Mucosa of descending colon (tissue), 3 donors: ENCODE measurements around the gene GPC6. TPM values are rescaled to one million over a fixed set of nuclear protein-coding genes. Genes with fewer than 3 reads are reported as not detected.
A peak's percentile ranks its signal among the peaks of the same experiment; 100 is the strongest.

Source experiments
- ATAC-seq: fragments of 200-7000 bp; cut with Tn5 transposase; one replicate; pipeline ENCODE4 v1.9.1; 2020; ENCODE audit warnings: mild to moderate bottlenecking, moderate library complexity
- DNase-seq, 3 donors: peaks; one replicate each; pipeline ENCODE4 v3.0.0-alpha.2; 2020
- H3K36me3 ChIP-seq: fragments of 200-600 bp; one replicate; pipeline ENCODE4 v1.8.0; 2021; ENCODE audit warnings: low read depth, mild to moderate bottlenecking
- H3K4me1 ChIP-seq: fragments of 200-600 bp; one replicate; pipeline ENCODE4 v1.8.0; 2021; ENCODE audit warnings: low read depth, mild to moderate bottlenecking
- H3K4me3 ChIP-seq: fragments of 200-600 bp; one replicate; pipeline ENCODE4 v1.8.0; 2021; ENCODE audit warnings: mild to moderate bottlenecking
- H3K9me3 ChIP-seq: fragments of 200-600 bp; one replicate; pipeline ENCODE4 v1.8.0; 2021; ENCODE audit warnings: mild to moderate bottlenecking
- CTCF ChIP-seq: fragments of 200-600 bp; IDR thresholded peaks from one replicate; pipeline ENCODE4 v1.8.0; 2022; ENCODE audit warnings: antibody characterized with exemption, mild to moderate bottlenecking
- intact Hi-C, 2 donors: fragments of 100-400 bp; cut with DNase I in 1 of 2; cut with micrococcal nuclease in 1 of 2; formaldehyde crosslinking; loops; one replicate each; pipeline versions ENCODE4 v1.11.0 to v1.11.1; 2022; cut with DNase I, micrococcal nuclease
- total RNA-seq, 3 donors: library from RNA; stranded (reverse); fragmentation: NEBNext Ultra II Directional in 2 of 3; extraction: Animal tissue kit (Norgen Biotek cat#: 25700) in 2 of 3; gene quantifications; one replicate each; pipeline versions ENCODE4 v1.2.1 to v1.2.4, GENCODE V29; 2021 to 2023
- donor health status: DM: no; HTN: no; CAD: no; lungs with moderate emphysema.
- donor health status: DM: no; HTN: no; CAD: no.
- donor health status: DM: no; HTN: yes; CAD: no.

GPC6 gene
- total RNA-seq, 3 donors from 2014 or later, result 2.7 to 11.3 (median 7.5) TPM

DNA sequence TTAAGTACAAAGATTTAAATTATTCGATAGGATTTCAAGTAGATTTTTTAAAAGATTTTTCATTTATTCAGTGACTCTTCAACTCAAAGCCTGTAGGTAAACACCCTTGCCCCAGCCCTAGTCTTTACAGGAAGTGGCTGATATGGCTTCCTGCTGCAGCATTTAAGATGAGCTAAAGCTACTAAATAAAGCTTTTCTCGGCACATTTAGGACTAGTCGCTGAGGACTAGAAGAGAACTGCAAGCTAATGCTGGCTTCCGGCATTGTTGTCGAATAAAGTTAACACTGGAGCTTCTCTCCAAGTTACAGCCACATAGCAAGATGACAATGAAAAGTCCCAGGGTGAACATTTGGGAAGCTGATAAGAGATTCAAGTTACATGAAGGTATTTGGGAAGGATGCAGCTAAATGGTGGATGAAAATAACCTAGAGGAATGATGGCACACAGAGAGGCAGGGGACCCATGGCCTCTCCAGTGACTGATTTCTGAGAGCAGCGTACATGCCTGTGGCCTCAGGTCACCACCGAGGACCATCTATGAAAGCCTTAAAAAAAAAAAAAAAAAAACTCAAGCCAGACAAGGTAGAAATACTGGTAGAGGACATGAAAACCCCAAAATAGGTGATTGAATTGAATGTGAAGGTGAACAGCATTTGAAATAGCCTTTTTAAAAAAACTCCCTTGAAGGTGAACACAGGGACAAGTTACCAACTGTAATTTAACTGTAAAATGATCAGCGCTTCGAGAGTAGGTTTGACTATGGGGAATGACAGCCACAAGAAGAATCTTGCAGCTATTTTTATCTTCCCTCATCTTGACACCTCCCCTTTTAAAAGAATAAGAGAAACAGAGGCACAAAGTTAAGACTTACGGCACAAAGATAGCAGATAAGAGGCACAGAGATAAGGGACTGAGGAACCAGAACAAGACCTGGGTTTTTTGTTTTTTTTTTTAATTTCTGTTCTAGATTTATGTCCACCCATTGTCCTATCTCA lies 1097.5 kb downstream of the GPC6 start:
- no peak for DNase-seq
- TF ChIP-seq CTCF, result no peak
- ATAC-seq, result peak; percentile 85
- no peaks in the 10 kb centered on the region for H3K9me3 ChIP-seq
- no peaks in the 10 kb centered on the region for H3K4me1 ChIP-seq
- intact Hi-C loops, result no loop called here
- H3K4me3 ChIP-seq, result no peak overlapping the region
- no peaks in the 10 kb centered on the region for H3K36me3 ChIP-seq

GRCh38 chr13:94324767-94325540 lies 1098.3 kb downstream of the GPC6 start:
- Histone ChIP-seq H3K9me3 (no peaks in the 10 kb centered on the region), H3K36me3 (no peaks in the 10 kb centered on the region), H3K4me3 (no peak overlapping the region), H3K4me1 (no peaks in the 10 kb centered on the region)
- no peak for TF ChIP-seq CTCF
- intact Hi-C loops, result no loop called here
- ATAC-seq (no peak), DNase-seq (no peak)

GRCh38 chr13:94325650-94326049 lies 1099.0 kb downstream of the GPC6 start:
- Histone ChIP-seq H3K9me3 (no peaks in the 10 kb centered on the region), H3K36me3 (no peaks in the 10 kb centered on the region), H3K4me1 (no peaks in the 10 kb centered on the region), H3K4me3 (no peak overlapping the region)
- ATAC-seq (no peak), DNase-seq (no peak)
- no peak for TF ChIP-seq CTCF
- intact Hi-C loops, result no loop called here

- ATAC-seq, result no peak
- DNase-seq, result no peak
- intact Hi-C loops, result no loop called here
- Histone ChIP-seq H3K4me1 (no peaks in the 10 kb centered on the region), H3K4me3 (no peak overlapping the region), H3K36me3 (no peaks in the 10 kb centered on the region), H3K9me3 (no peaks in the 10 kb centered on the region)
- no peak for TF ChIP-seq CTCF
These were observed 1100.7 kb downstream of the GPC6 start for GRCh38 chr13:94327318-94327717.

GRCh38 chr13:94328381-94329041 lies 1101.9 kb downstream of the GPC6 start:
- H3K4me3 ChIP-seq, result no peak overlapping the region
- ATAC-seq (no peak), DNase-seq (no peak)
- no peak for TF ChIP-seq CTCF
- H3K36me3 ChIP-seq, result no peaks in the 10 kb centered on the region
- intact Hi-C loops, result no loop called here
- H3K9me3 ChIP-seq, result no peaks in the 10 kb centered on the region
- no peaks in the 10 kb centered on the region for H3K4me1 ChIP-seq
